C4-2B (cell line): ENCODE results near the gene SLC6A17.

Experiments
- CTCF ChIP-seq: fragments of 450-650 bp; conservative IDR thresholded peaks from 2 replicates; pipeline ENCODE4 v1.5.1; 2017; ENCODE audit warnings: mild to moderate bottlenecking
- ZFX ChIP-seq: fragments of 450-650 bp; IDR thresholded peaks from 2 replicates; pipeline ENCODE4 v1.6.1; 2017

GRCh38 chr1:110216844-110217444 lies 66.7 kb downstream of the SLC6A17 start:
- no peak for TF ChIP-seq CTCF
- no peak for TF ChIP-seq ZFX
